Ishikawa (cell line): ENCODE data around the gene SLC30A5.

Experiments used
- CEBPB ChIP-seq: IDR thresholded peaks from 2 replicates; pipeline ENCODE4 v1.6.1; 2012
- CREB1 ChIP-seq: IDR thresholded peaks from 2 replicates; pipeline ENCODE4 v1.6.1; 2012; ENCODE audit warnings: low read depth
- EGR1 ChIP-seq: IDR thresholded peaks from 2 replicates; pipeline ENCODE4 v1.6.1; 2012
- EP300 ChIP-seq: IDR thresholded peaks from 2 replicates; pipeline ENCODE4 v1.6.1; 2012; ENCODE audit warnings: borderline replicate concordance
- FOXM1 ChIP-seq: IDR thresholded peaks from 2 replicates; pipeline ENCODE4 v1.6.1; 2012; ENCODE audit warnings: low read depth, borderline replicate concordance
- NFIC ChIP-seq: IDR thresholded peaks from 2 replicates; pipeline ENCODE4 v1.6.1; 2012
- RAD21 ChIP-seq: IDR thresholded peaks from 2 replicates; pipeline ENCODE4 v1.6.1; 2012; ENCODE audit warnings: low read depth
- REST ChIP-seq: IDR thresholded peaks from 2 replicates; pipeline ENCODE4 v1.6.1; 2012; ENCODE audit warnings: low read depth, mild to moderate bottlenecking
- TAF1 ChIP-seq: IDR thresholded peaks from 2 replicates; pipeline ENCODE4 v1.6.1; 2012; ENCODE audit warnings: low read depth, mild to moderate bottlenecking
- TCF12 ChIP-seq: IDR thresholded peaks from 2 replicates; pipeline ENCODE4 v1.6.1; 2012; ENCODE audit warnings: low read depth
- TEAD4 ChIP-seq: IDR thresholded peaks from 2 replicates; pipeline ENCODE4 v1.6.1; 2012
- YY1 ChIP-seq: IDR thresholded peaks from 2 replicates; pipeline ENCODE4 v1.6.1; 2012; ENCODE audit warnings: low read depth
- ZBTB7A ChIP-seq: IDR thresholded peaks from 2 replicates; pipeline ENCODE4 v1.6.1; 2012; ENCODE audit warnings: low read depth
- TF ChIP-seq, protein P1 (sequence below): IDR thresholded peaks from 2 replicates; pipeline ENCODE4 v1.6.1; 2012

DNA sequence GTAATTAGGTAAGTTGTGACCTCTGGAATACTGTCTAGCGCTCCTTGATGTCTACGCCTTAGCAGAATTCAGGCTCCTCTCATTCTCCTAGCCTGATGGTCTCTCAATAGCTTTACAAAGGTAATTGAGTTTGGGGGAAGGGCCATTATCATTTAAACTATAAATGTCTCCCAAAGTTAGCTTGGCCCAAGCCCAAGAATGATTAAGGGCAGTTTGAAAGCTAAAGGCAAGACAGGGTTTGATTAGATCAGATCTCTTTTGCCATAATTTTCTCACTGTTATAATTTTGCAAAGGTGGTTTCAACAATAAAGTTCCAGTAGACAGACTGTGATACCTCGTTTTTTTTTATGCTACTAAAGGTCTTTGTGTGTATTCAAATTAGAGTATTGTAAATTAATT is 3.7 kb upstream of the SLC30A5 start:
- no peak for TF ChIP-seq CEBPB
- no peak for TF ChIP-seq RAD21
- TF ChIP-seq, protein P1, sequence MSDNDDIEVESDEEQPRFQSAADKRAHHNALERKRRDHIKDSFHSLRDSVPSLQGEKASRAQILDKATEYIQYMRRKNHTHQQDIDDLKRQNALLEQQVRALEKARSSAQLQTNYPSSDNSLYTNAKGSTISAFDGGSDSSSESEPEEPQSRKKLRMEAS, result no peak
- no peak for TF ChIP-seq TCF12
- no peak for TF ChIP-seq YY1
- TF ChIP-seq FOXM1, result no peak
- TF ChIP-seq ZBTB7A, result no peak
- no peak for TF ChIP-seq EP300
- TF ChIP-seq REST, result no peak
- TF ChIP-seq CREB1, result no peak
- no peak for TF ChIP-seq TAF1
- no peak for TF ChIP-seq NFIC
- TF ChIP-seq TEAD4, result no peak
- TF ChIP-seq EGR1, result no peak
